ENCODE measurements around the gene BRIP1.

Gene BRIP1

GRCh38 chr17:61646482-61646881 is 216.8 kb downstream of the BRIP1 start:
- no peaks in the 10 kb centered on the region for H3K4me1 ChIP-seq
- no peak overlapping the region for H3K9ac ChIP-seq
- H3K4me2 ChIP-seq (ENCODE audit: low read length): no peak overlapping the region
- H3K4me3 ChIP-seq (ENCODE audit: low read depth, low read length): no peak overlapping the region
- no peaks in the 10 kb centered on the region for H3K79me2 ChIP-seq
- H2AFZ ChIP-seq: no peak overlapping the region
- H3K27ac ChIP-seq: no peak overlapping the region
- H3K36me3 ChIP-seq (ENCODE audit: control insufficient read depth, insufficient read depth, low read length): no peaks in the 10 kb centered on the region
- no peaks in the 10 kb centered on the region for H3K27me3 ChIP-seq (ENCODE audit: control insufficient read depth, insufficient read depth, low read length)
- no peaks in the 10 kb centered on the region for H3K9me3 ChIP-seq (ENCODE audit: control insufficient read depth, low read length)
- no peak for TF ChIP-seq CTCF (IDR thresholded peaks at IDR 0.05)

GRCh38 chr17:61645920-61646319 is 217.4 kb downstream of the BRIP1 start:
- Histone ChIP-seq H2AFZ (no peak overlapping the region), H3K79me2 (no peaks in the 10 kb centered on the region), H3K4me2 (ENCODE audit: low read length) (no peak overlapping the region), H3K27me3 (ENCODE audit: control insufficient read depth, insufficient read depth, low read length) (no peaks in the 10 kb centered on the region), H3K36me3 (ENCODE audit: control insufficient read depth, insufficient read depth, low read length) (no peaks in the 10 kb centered on the region), H3K9ac (no peak overlapping the region), H3K27ac (no peak overlapping the region), H3K4me1 (no peaks in the 10 kb centered on the region), H3K4me3 (ENCODE audit: low read depth, low read length) (no peak overlapping the region), H3K9me3 (ENCODE audit: control insufficient read depth, low read length) (no peaks in the 10 kb centered on the region)
- TF ChIP-seq CTCF (IDR thresholded peaks at IDR 0.05): no peak

- TF ChIP-seq CTCF (IDR thresholded peaks at IDR 0.05): no peak
- Histone ChIP-seq H3K27ac (no peak overlapping the region), H3K4me3 (ENCODE audit: low read depth, low read length) (no peak overlapping the region), H3K27me3 (ENCODE audit: control insufficient read depth, insufficient read depth, low read length) (no peaks in the 10 kb centered on the region), H2AFZ (no peak overlapping the region), H3K79me2 (no peaks in the 10 kb centered on the region), H3K9me3 (ENCODE audit: control insufficient read depth, low read length) (no peaks in the 10 kb centered on the region), H3K4me2 (ENCODE audit: low read length) (no peak overlapping the region), H3K36me3 (ENCODE audit: control insufficient read depth, insufficient read depth, low read length) (no peaks in the 10 kb centered on the region), H3K9ac (no peak overlapping the region), H3K4me1 (no peaks in the 10 kb centered on the region)
Measured at GRCh38 chr17:61644800-61645774, 218.2 kb downstream of the BRIP1 start.

- no peak overlapping the region for H3K9ac ChIP-seq
- no peaks in the 10 kb centered on the region for H3K4me1 ChIP-seq
- no peaks in the 10 kb centered on the region for H3K9me3 ChIP-seq (ENCODE audit: control insufficient read depth, low read length)
- H2AFZ ChIP-seq: no peak overlapping the region
- H3K36me3 ChIP-seq (ENCODE audit: control insufficient read depth, insufficient read depth, low read length): no peaks in the 10 kb centered on the region
- no peak overlapping the region for H3K27ac ChIP-seq
- H3K4me2 ChIP-seq (ENCODE audit: low read length): no peak overlapping the region
- H3K4me3 ChIP-seq (ENCODE audit: low read depth, low read length): no peak overlapping the region
- TF ChIP-seq CTCF (IDR thresholded peaks at IDR 0.05): no peak
- no peaks in the 10 kb centered on the region for H3K27me3 ChIP-seq (ENCODE audit: control insufficient read depth, insufficient read depth, low read length)
- no peaks in the 10 kb centered on the region for H3K79me2 ChIP-seq
Measured at GRCh38 chr17:61642768-61643167, 220.6 kb downstream of the BRIP1 start.

- Histone ChIP-seq H3K27ac (no peak overlapping the region), H2AFZ (no peak overlapping the region), H3K27me3 (ENCODE audit: control insufficient read depth, insufficient read depth, low read length) (no peaks in the 10 kb centered on the region), H3K4me2 (ENCODE audit: low read length) (no peak overlapping the region), H3K36me3 (ENCODE audit: control insufficient read depth, insufficient read depth, low read length) (no peaks in the 10 kb centered on the region), H3K79me2 (no peaks in the 10 kb centered on the region), H3K9me3 (ENCODE audit: control insufficient read depth, low read length) (no peaks in the 10 kb centered on the region), H3K4me3 (ENCODE audit: low read depth, low read length) (no peak overlapping the region), H3K9ac (no peak overlapping the region), H3K4me1 (no peaks in the 10 kb centered on the region)
- TF ChIP-seq CTCF (IDR thresholded peaks at IDR 0.05): no peak
Measured at GRCh38 chr17:61641715-61642114, 221.6 kb downstream of the BRIP1 start.
